H1 (cell line): ENCODE data around the gene PDE8B. TPM values are rescaled to one million over a fixed set of nuclear protein-coding genes. Genes with fewer than 3 reads are reported as not detected.

Experiments used
- CTCF ChIA-PET: fragments of 300-600 bp; sonication (Branson Sonifier 250); formaldehyde crosslinking; loops from one replicate; lab custom pipeline; 2021; ENCODE audit not compliant: partially characterized antibody; lab: Charles Lee
- POLR2A ChIA-PET: fragments of 300-600 bp; sonication (Branson Sonifier 250); formaldehyde crosslinking; loops from one replicate; lab custom pipeline; 2021; ENCODE audit warnings: inconsistent platforms; ENCODE audit not compliant: partially characterized antibody; lab: Charles Lee
- DNase-seq, 2 experiments: peaks; one replicate each; pipeline versions ENCODE4 v3.0.0 to v3.0.0-alpha.2; 2010 to 2022; ENCODE audit warnings: low spot score in 2 of 2, low read depth in 1 of 2, mixed read lengths in 1 of 2
- FAIRE-seq: peaks from 2 replicates; lab custom pipeline; 2011; peaks lifted over from hg19 to GRCh38; lab: Jason Lieb, UNC
- H2AFZ ChIP-seq: 2 replicates; pipeline ENCODE4 v1.8.1; 2012; ENCODE audit warnings: low read length, inconsistent platforms
- H2AK5ac ChIP-seq: 2 replicates; pipeline ENCODE4 v1.6.1; 2013; ENCODE audit warnings: low read depth, low read length
- H2BK120ac ChIP-seq: replicated peaks from 2 replicates; pipeline ENCODE3; 2013; ENCODE audit warnings: low read depth, low read length, inconsistent platforms
- H2BK12ac ChIP-seq: 2 replicates; pipeline ENCODE4 v1.6.1; 2013; ENCODE audit warnings: low read depth, low read length
- H2BK15ac ChIP-seq: 2 replicates; pipeline ENCODE4 v1.6.1; 2013; ENCODE audit warnings: low read length
- H2BK20ac ChIP-seq: 2 replicates; pipeline ENCODE4 v1.6.1; 2013; ENCODE audit warnings: low read length
- H2BK5ac ChIP-seq: 2 replicates; pipeline ENCODE4 v1.6.1; 2013; ENCODE audit warnings: low read depth, low read length
- H3K14ac ChIP-seq: 2 replicates; pipeline ENCODE4 v1.6.1; 2013; ENCODE audit warnings: inconsistent platforms; ENCODE audit not compliant: insufficient read length
- H3K18ac ChIP-seq: 2 replicates; pipeline ENCODE4 v1.6.1; 2013; ENCODE audit warnings: low read length; ENCODE audit errors: extremely low read depth
- H3K23ac ChIP-seq: 2 replicates; pipeline ENCODE4 v1.6.1; 2013; ENCODE audit warnings: inconsistent platforms; ENCODE audit not compliant: insufficient read length
- H3K23me2 ChIP-seq: 2 replicates; pipeline ENCODE4 v1.6.1; 2013; ENCODE audit warnings: low read depth, low read length
- H3K27ac ChIP-seq: 2 replicates; pipeline ENCODE4 v1.6.1; 2011; ENCODE audit warnings: low read depth, low read length, inconsistent platforms
- H3K27me3 ChIP-seq, 4 experiments: replicated peaks in 1 of 4; 1 replicate in 1 of 4; 2 replicates in 3 of 4; pipeline versions ENCODE4 v1.6.1 to v1.8.1; 2011 to 2013; ENCODE audit warnings: low read length in 3 of 4, mild to moderate bottlenecking in 3 of 4, inconsistent platforms in 2 of 4, mixed read lengths in 2 of 4, moderate library complexity in 1 of 4; ENCODE audit not compliant: control insufficient read depth in 3 of 4, insufficient read depth in 3 of 4; ENCODE audit errors: extremely low read depth in 1 of 4
- H3K36me3 ChIP-seq, 4 experiments: 2 replicates each; pipeline versions ENCODE4 v1.6.1 to v1.8.1; 2011 to 2013; ENCODE audit warnings: mild to moderate bottlenecking in 4 of 4, low read length in 3 of 4, moderate library complexity in 2 of 4, control low read depth in 1 of 4, inconsistent platforms in 1 of 4; ENCODE audit not compliant: insufficient read depth in 4 of 4, control insufficient read depth in 2 of 4
- H3K4ac ChIP-seq: replicated peaks from 2 replicates; pipeline ENCODE3; 2013; ENCODE audit warnings: low read length, low read depth, mixed read lengths, inconsistent platforms; ENCODE audit not compliant: insufficient read length
- H3K4me1 ChIP-seq, 4 experiments: replicated peaks in 1 of 4; 1 replicate in 1 of 4; 2 replicates in 3 of 4; pipeline versions ENCODE4 v1.6.1 to v1.8.1; 2011 to 2013; ENCODE audit warnings: low read length in 3 of 4, inconsistent platforms in 2 of 4, mixed read lengths in 1 of 4; ENCODE audit not compliant: insufficient read depth in 4 of 4, control insufficient read depth in 3 of 4
- H3K4me2 ChIP-seq, 2 experiments: 2 replicates each; pipeline versions ENCODE4 v1.6.1 to v1.8.1; 2011 to 2013; ENCODE audit warnings: low read depth in 2 of 2, low read length in 2 of 2, control low read depth in 1 of 2, inconsistent platforms in 1 of 2, mild to moderate bottlenecking in 1 of 2; ENCODE audit not compliant: insufficient read depth in 1 of 2
- H3K4me3 ChIP-seq, 4 experiments: fragments of 200-600, 300-600 bp in 1 of 4; sonication (generic), shearing (Covaris generic), sonication (Bioruptor Twin) in 1 of 4; 2 replicates each; pipeline versions ENCODE4 v1.5.1 to v1.8.1; 2011 to 2016; ENCODE audit warnings: low read length in 4 of 4, low read depth in 3 of 4, control low read depth in 2 of 4, inconsistent platforms in 2 of 4, mild to moderate bottlenecking in 2 of 4, mixed read lengths in 1 of 4, moderate library complexity in 1 of 4; ENCODE audit not compliant: insufficient read depth in 2 of 4; ENCODE audit errors: extremely low read depth in 1 of 4
- H3K56ac ChIP-seq: replicated peaks from 2 replicates; pipeline ENCODE3; 2013; ENCODE audit warnings: low read depth, mild to moderate bottlenecking, mixed read lengths, low read length, inconsistent platforms; ENCODE audit not compliant: insufficient read length
- H3K79me1 ChIP-seq: 2 replicates; pipeline ENCODE4 v1.6.1; 2013; ENCODE audit warnings: low read depth, low read length, control low read depth
- H3K79me2 ChIP-seq, 2 experiments: 2 replicates each; pipeline versions ENCODE4 v1.6.1 to v1.8.1; 2012 to 2013; ENCODE audit warnings: low read length in 2 of 2, mild to moderate bottlenecking in 2 of 2, inconsistent platforms in 1 of 2; ENCODE audit not compliant: insufficient read depth in 2 of 2, control insufficient read depth in 1 of 2
- H3K9ac ChIP-seq, 4 experiments: replicated peaks in 1 of 4; 1 replicate in 1 of 4; 2 replicates in 3 of 4; pipeline versions ENCODE4 v1.6.1 to v1.8.1; 2011 to 2013; ENCODE audit warnings: low read depth in 3 of 4, low read length in 3 of 4, control low read depth in 2 of 4, mild to moderate bottlenecking in 2 of 4, moderate library complexity in 2 of 4, inconsistent platforms in 1 of 4; ENCODE audit errors: extremely low read depth in 1 of 4
- H3K9me3 ChIP-seq, 2 experiments: 2 replicates each; pipeline versions ENCODE4 v1.6.1 to v1.8.1; 2012 to 2013; ENCODE audit warnings: mild to moderate bottlenecking in 2 of 2, moderate library complexity in 2 of 2, control low read depth in 1 of 2, inconsistent platforms in 1 of 2, low read depth in 1 of 2, low read length in 1 of 2, mixed read lengths in 1 of 2; ENCODE audit not compliant: insufficient read depth in 2 of 2
- H4K20me1 ChIP-seq, 2 experiments: replicated peaks in 1 of 2; 2 replicates each; pipeline versions ENCODE3 to v1.8.1; 2011 to 2013; ENCODE audit warnings: inconsistent platforms in 2 of 2, low read length in 2 of 2, mild to moderate bottlenecking in 1 of 2; ENCODE audit not compliant: insufficient read depth in 2 of 2, control insufficient read depth in 1 of 2
- H4K5ac ChIP-seq: 2 replicates; pipeline ENCODE4 v1.6.1; 2013; ENCODE audit warnings: low read length, low read depth, mixed read lengths, inconsistent platforms; ENCODE audit not compliant: insufficient read length
- H4K8ac ChIP-seq: 2 replicates; pipeline ENCODE4 v1.8.0; 2013; ENCODE audit warnings: mild to moderate bottlenecking, moderate library complexity, low read length, inconsistent platforms; ENCODE audit not compliant: insufficient read depth; ENCODE audit errors: extremely low read depth
- H4K91ac ChIP-seq: replicated peaks from 2 replicates; pipeline ENCODE3; 2013; ENCODE audit warnings: low read length, mixed read lengths, inconsistent platforms; ENCODE audit not compliant: insufficient read length
- KDM4A ChIP-seq: IDR thresholded peaks from one replicate; pipeline ENCODE4 v1.7.1; 2012; ENCODE audit warnings: low read depth, mild to moderate bottlenecking, moderate library complexity, low read length, inconsistent platforms; ENCODE audit not compliant: severe bottlenecking
- MAFK ChIP-seq: IDR thresholded peaks from 2 replicates; pipeline ENCODE4 v1.6.1; 2012; ENCODE audit warnings: low read depth, mild to moderate bottlenecking, improper control_type of control experiment, low read length
- POU5F1 ChIP-seq: IDR thresholded peaks from 2 replicates; pipeline ENCODE4 v1.6.1; 2011; ENCODE audit warnings: low read depth, mild to moderate bottlenecking, low read length, moderate library complexity
- RNF2 ChIP-seq: fragments of 200-900, 300-1000 bp; sonication (generic); IDR thresholded peaks from 2 replicates; pipeline ENCODE4 v1.7.1; 2016; ENCODE audit warnings: borderline replicate concordance, low read depth, mild to moderate bottlenecking, antibody characterized with exemption, low read length; ENCODE audit not compliant: poor library complexity, severe bottlenecking; ENCODE audit errors: missing control alignments
- SIN3A ChIP-seq, 2 experiments: IDR thresholded peaks in 1 of 2; conservative IDR thresholded peaks in 1 of 2; 2 replicates each; pipeline ENCODE4 v1.6.1; 2011 to 2012; ENCODE audit warnings: low read length in 2 of 2, improper control_type of control experiment in 1 of 2, low read depth in 1 of 2, mild to moderate bottlenecking in 1 of 2
- ZNF274 ChIP-seq: IDR thresholded peaks from 2 replicates; pipeline ENCODE4 v1.7.0; 2012; ENCODE audit warnings: low read length, borderline replicate concordance; ENCODE audit errors: extremely low read depth
- WGBS, 2 experiments: shearing (Covaris generic) in 1 of 2; methylation state at CpG; one replicate each; pipeline versions ENCODE4 v1.1.6 to v1.1.7; 2013 to 2015; ENCODE audit warnings: low lambda C conversion rate in 2 of 2, mixed read lengths in 2 of 2, inconsistent platforms in 1 of 2, low coverage in 1 of 2, missing lambda C conversion rate in 1 of 2; ENCODE audit not compliant: insufficient replicate concordance in 2 of 2, insufficient coverage in 1 of 2, insufficient read length in 1 of 2; ENCODE audit errors: extremely low coverage in 1 of 2, missing lambda C conversion rate in 1 of 2; 5-methylcytosine and 5-hydroxymethylcytosine counted together
- polyA plus RNA-seq, 7 experiments: library from polyadenylated mRNA; depleted of rRNA in 3 of 7; stranded (reverse) in 5 of 7; unstranded in 2 of 7; fragments of >200 nt in 5 of 7; fragments of 200-250 nt in 2 of 7; gene quantifications; 1 replicate in 5 of 7; 2 replicates in 1 of 7; 4 replicates in 1 of 7; pipeline versions ENCODE4 v1.2.1 to v1.2.3, GENCODE V29; 2011 to 2013; ENCODE audit warnings: missing spikeins in 2 of 7, mixed read lengths in 2 of 7
- total RNA-seq: library from RNA; stranded (reverse); fragmentation: NEBNext Ultra II Directional; extraction: Animal tissue kit (Norgen Biotek cat#: 25700); gene quantifications from 2 replicates; pipeline ENCODE4 v1.2.1, GENCODE V29; 2021

Gene PDE8B
- total and polyA plus RNA-seq, 2 of the 8 experiments (the other 6 are each of a cell fraction or from before 2014, with no cell fraction given): 0.32 to 1.1 TPM

- Histone ChIP-seq H3K4me3 (no peak overlapping the region), H3K27ac (no peak overlapping the region), H3K56ac (no peak overlapping the region), H3K4me2 (no peak overlapping the region), H2AFZ (no peak overlapping the region), H3K23me2 (no peaks in the 10 kb centered on the region), H3K79me2 (no peaks in the 10 kb centered on the region), H2BK12ac (no peak overlapping the region), H3K79me1 (no peaks in the 10 kb centered on the region; the same call in 1 of the 2 replicates), H4K20me1 (no peaks in the 10 kb centered on the region), H3K14ac (no peak overlapping the region), H3K4me1 (no peaks in the 10 kb centered on the region), H3K36me3 (no peaks in the 10 kb centered on the region), H3K18ac (no peak overlapping the region), H3K27me3 (no peaks in the 10 kb centered on the region), H4K5ac (no peak overlapping the region), H2BK120ac (no peak overlapping the region), H2BK15ac (no peak overlapping the region), H2BK20ac (no peak overlapping the region), H2AK5ac (no peak overlapping the region), H3K9me3 (no peaks in the 10 kb centered on the region), H2BK5ac (no peak overlapping the region), H4K8ac (no peak overlapping the region)
- FAIRE-seq (no peak), DNase-seq (no peak)
- POLR2A ChIA-PET: no interaction called here
- WGBS, 2 experiments: 94% methylated on average over 1 of the region's 1 CpG; no CpG with 5 or more reads in 1 of the 2 experiments
- TF ChIP-seq RNF2: no peak
- TF ChIP-seq ZNF274: no peak
- TF ChIP-seq SIN3A (conservative IDR thresholded peaks at IDR 0.05 in 1 of 2, IDR thresholded peaks at IDR 0.05 in 1 of 2; ENCODE audit: low read depth in 1 of 2, low read length in 2 of 2): no peak
- TF ChIP-seq POU5F1: no peak
- no peak for TF ChIP-seq KDM4A
- TF ChIP-seq MAFK: no peak
- TF ChIP-seq, all 59 proteins: peak for 0
- no peak overlapping the region for H3K9ac ChIP-seq
- CTCF ChIA-PET: no interaction called here
- H4K91ac ChIP-seq: no peak overlapping the region
- no peak overlapping the region for H3K4ac ChIP-seq
- H3K23ac ChIP-seq: no peak overlapping the region
These were observed 52.2 kb downstream of the PDE8B start for GRCh38 chr5:77262697-77263096.
